ENCODE results near the gene CCDC78. TPM values are rescaled to one million over a fixed set of nuclear protein-coding genes. Genes with fewer than 3 reads are reported as not detected.
"Not testable (repeated sequence)": the region's sequence is repeated elsewhere in the genome, so short reads cannot be mapped to it uniquely, and the experiment has no call there.

The CCDC78 gene
- total RNA-seq, 1 donor from 2014 or later: 1.3 TPM

DNA sequence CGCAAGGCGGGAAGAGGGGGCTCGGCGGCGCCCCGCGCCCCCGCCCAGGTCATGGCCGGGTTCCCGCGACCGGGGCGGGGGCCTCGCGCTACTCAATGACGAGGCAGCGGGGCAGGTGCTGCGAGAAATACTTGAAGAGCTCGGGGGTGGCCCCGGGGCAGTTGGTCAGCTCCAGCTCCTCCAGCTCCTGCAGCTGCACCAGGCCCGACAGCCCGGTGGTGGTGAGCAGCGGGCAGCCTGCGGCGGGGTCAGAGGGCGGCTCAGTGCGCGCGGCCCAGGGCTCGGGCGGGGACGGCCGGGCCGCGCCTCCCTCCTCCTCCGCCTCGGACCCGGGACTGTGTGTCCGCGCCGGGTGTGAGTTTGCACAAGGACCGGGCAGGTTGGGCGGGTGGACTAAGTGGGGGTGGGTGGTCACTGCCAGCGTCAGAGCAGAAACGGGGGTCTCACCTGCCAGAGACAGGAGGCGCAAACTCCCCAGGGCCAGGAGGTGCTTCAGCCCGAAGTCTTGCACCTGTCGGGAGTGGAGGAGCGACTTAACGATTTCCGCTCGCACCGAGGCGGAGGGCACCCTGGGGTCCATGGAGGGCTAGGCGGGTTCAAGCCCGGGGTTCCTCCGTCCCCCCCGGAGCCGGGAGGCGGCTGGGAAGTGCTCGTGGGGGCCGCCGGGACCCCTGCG is 31.9 kb downstream of the CCDC78 start:
- DNase-seq (ENCODE audit: low read depth, low spot score): no peak

DNA sequence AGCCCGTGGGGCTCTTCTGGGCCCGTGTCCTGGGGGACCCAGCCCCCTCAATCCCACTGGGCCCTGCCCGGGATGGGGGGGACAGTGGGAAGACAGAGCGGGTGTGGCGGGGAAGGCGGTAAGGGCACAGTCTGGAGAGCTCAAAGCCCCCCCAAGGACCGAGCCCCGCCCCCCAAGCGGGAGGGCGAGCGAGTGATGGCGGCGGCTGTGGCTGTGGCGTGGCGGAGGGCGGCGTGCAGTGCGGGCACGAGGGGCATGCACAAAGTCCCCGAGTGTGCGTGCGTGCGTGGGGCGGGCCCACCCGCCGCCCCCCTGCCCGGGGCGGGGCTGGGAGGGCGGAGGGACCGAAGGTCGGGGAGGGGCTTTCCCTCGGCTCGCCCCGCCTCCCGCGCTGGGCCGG is 32.5 kb downstream of the CCDC78 start:
- no peak for DNase-seq (ENCODE audit: low read depth, low spot score)

DNA sequence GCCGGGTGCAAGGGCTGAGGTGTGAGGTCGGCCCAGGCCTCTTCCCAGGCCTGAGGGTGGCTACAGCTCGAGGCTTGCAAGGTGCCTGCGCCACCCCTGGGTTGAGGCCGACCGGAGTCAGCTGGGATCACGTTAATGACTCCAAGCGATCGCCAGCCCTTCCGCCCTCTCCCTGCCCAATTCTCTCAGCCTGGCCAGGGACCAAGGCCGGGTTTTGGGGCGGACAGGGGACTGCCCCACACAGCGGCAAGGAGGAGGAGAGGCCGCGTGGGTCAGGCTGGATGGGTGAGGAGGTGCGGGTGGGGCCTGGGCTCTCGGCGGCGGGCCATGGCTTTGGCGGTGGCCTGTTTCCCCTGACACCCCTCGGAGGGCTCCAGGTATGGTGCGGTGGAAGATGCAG is 32.9 kb downstream of the CCDC78 start:
- DNase-seq (ENCODE audit: low read depth, low spot score): no peak

DNA sequence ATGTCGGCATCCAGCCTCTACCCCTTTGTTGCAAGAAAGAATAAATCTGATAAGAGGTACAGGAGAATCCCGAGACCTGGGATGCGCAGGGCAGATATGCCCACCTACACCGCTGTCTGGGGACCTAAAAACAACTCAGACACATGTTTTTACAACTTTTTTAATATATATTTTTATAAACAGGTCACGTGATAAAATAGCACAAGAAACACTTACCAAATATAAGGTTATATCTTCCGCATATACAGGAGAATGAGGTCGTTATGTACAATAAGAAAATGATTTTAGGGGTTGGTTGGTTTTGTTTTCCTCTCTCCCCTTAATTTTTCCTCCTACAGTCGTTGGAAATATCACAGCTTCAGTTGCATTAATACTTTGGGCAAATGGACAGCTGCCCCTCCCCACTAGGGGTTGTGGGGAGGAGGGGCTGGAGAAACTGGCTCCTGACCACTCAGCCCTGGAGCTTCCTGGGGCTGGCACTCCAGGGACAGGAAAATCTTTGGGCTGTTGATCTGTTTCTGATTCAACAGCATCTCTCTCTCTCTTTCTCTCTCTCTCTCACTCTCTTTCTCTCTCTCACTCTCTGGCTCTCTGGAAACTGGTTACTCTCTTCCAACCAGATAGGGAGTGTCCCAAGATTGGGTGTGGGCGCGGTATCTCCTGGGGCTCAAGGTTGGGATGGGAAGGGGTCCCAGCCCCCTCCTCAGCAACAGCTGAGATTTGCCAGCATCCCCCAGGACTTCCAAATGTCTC is 33.7 kb downstream of the CCDC78 start:
- no peak for DNase-seq (ENCODE audit: low read depth, low spot score)

DNA sequence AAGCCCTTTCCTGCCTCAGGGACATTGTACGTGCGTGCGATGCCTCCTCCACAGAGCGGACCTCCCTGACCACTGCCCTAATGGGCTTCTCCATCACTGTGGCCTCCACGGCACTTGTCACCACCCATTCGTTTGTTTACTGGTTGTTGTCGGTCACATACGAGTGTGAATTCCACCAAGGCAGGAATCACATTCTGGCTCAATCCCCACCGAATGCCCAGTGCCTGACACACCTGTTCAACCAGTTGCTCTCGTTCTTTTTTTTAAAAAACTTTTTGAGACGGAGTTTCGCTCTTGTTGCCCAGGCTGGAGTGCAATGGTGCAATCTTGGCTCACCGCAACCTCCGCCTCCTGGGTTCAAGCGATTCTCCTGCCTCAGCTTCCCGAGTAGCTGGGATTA is 35.0 kb downstream of the CCDC78 start:
- not testable (repeated sequence) for DNase-seq (ENCODE audit: low read depth, low spot score)

DNA sequence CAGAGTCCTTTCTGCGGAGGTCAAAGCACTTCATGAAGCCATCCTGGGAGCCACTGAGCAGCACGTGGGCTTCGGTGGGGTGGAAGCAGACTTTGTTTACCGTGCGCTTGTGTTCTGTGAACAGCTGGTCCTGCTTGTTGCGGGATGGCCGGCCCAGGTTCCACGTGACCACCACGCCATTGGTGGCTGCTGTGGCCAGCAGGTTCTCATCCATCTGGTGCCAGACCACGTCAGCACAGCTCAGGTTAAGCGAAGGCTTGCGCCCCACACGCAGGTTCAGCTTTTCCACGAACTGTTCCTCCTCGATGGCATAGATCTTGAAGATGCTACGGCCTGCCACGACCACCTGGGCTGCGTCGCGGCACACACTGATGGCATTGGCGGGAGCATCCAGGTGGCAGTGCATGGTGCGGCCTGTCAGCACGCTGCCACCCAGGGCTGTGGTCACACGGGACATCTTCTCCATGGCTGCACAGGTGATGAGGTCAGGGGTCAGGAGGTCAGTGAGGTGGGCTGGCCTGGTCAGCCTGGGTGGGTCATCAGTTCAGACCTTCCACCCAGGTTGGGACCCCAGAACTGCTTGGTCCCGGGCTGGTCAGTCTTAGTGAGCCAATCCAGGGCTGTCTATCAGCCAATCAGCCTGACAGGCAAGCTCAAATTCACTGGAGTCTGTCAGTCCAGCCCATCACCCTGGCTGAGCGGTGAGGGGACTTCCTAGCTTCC is 36.9 kb downstream of the CCDC78 start:
- DNase-seq (ENCODE audit: low read depth, low spot score): no peak

DNA sequence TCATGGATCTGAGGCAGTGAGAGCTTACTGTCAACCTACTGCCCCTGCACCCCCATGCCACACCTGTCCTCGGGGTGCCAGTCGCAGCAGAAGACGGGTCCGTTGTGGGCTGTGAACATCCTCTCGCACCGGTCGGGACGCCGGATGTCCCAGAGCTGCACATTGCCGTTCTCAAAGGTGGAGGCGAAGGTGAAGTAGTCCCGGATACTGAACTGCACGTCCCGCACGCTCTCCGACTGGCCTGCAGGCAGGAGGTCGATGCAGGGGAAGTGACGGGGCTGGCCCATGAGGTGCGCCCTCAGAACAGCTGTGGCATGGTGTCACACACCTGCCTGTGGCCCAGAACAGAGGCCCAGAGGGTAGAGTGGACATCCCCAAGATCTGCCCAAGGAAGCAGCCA is 38.7 kb downstream of the CCDC78 start:
- no peak for DNase-seq (ENCODE audit: low read depth, low spot score)

DNA sequence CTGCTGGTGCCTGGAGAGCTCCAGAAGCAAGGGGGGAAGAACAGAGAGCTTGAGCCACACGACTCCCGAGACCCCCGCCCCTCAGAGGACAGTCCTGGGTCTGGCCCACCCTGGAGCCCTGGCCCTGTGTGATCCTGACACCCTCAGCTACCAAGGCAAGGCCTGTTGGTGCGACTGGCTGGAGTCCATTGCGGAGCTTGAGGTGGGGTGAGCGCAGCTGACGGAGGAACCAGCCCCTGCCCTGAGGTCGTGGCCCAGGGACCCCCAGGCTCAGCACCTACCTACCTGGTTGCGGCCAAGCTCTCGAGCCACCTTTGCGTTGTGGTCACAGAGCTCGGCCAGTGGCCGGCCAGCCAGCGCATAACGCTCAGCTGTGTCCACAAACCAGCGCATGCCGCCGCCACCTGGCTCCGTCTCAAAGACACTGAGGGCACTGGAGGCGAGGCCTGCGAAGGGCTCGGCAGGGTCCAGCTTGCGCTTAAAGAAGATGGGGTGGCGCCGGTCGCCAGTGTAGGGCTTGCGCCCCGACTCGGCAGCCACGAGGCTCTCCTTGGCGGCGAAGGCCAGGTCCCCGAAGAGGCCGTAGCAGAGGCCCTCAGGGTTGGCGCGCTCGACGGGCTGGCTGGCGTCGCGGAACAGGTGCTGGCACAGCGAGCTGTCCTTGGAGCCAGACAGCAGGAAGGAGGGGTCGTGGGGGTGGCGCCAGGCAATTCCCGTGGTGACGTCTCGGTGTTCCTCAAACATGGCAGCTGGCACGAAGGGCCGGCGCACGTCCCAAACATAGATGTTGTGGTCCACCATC is 39.6 kb downstream of the CCDC78 start:
- no peak for DNase-seq (ENCODE audit: low read depth, low spot score)

DNA sequence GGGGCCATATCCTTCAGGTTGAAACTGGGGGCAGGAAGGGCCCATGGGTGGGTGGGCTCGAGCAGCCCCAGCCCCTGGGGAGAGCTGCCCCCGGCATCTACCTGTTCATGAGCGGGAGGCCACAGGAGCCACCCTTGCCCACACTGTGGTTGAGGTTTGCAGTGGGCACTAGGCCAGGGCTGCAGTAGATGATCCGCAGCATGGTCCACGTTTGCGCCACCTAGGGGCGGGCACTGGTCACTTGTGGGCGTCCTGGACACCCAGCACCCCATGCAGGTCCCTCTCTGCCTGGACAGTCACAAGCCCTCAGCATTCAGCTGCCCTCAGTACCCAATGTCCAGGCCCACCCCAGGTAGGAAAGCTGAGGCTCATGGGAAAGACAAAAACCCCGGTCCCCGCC is 40.3 kb downstream of the CCDC78 start:
- DNase-seq (ENCODE audit: low read depth, low spot score): no peak

DNA sequence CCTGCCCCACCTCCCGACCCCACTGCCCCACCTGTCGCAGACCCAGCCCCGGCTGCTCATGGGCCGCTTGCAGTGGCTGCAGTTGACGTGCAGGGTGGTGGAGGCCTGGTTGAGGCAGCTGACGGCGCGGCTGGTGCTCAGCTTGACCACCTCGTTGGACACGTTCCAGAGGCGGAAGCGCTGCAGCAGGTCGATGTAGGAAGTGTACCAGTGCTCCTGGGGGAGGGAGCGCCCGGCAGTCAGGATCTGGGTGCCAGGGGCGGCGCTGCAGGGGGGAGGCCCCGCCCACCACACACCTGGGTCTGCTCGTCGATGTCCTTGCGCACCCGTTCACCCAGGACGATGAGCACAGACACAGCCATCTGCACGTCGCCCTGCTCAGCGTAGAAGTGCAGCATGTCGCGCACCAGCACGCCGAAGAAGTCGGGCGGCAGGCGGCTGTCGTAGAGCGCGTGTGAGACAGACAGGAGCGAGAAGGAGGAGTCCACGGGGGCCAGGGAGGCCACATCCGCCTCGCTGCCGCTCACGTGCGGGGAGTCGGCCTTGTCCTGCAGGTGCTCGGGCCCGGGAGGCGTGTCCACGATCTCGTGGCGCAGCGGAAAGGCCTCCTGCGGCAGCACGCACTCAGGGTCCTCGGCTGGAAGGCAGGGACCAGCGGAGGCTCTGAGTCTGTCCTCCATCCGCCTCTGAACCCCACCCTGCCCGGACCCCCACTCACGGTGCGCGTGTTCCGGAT is 41.1 kb downstream of the CCDC78 start:
- DNase-seq (ENCODE audit: low read depth, low spot score): no peak

DNA sequence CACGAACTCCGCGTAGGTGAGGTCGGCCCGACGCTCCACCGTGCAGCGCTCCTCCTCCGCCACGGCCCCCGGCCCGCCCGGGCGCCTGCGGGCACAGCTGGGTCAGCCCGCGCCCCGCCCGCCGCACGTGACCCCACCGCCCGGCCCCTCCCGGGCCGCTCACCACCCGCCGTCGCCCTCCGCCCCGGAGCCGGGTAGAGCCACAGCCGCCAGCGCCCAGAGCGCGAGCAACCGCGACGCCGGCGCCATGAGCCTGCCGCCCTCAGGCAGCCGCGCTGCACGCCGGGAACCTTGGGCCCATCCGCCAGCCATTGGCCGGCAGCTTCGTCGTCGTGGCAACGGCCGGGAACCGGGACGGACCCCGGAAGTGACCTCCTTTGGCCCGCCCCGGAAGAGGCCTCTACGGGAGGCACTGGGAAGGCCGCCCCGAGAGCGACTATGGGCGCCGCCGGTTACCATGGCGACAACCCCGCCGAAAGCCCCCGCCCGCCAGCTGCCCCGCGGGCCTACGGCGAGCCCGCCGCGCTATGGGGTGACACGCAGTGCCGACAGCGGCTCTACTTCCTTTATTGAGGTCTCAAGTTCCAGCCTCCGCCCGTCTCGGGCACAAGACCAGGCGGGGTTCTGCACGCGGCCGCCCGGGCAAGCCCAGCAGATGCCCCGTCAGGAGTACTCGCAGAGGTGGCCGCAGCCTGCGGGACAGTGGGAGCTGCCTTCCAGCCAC is 42.0 kb downstream of the CCDC78 start, which contains the start of gene JMJD8:
Gene JMJD8 (minus strand): TSS at position 264 of the 724 bp plus-strand sequence. CDS start 15 bp downstream, at position 249.
- DNase-seq (ENCODE audit: low read depth, low spot score): peak; percentile 66

DNA sequence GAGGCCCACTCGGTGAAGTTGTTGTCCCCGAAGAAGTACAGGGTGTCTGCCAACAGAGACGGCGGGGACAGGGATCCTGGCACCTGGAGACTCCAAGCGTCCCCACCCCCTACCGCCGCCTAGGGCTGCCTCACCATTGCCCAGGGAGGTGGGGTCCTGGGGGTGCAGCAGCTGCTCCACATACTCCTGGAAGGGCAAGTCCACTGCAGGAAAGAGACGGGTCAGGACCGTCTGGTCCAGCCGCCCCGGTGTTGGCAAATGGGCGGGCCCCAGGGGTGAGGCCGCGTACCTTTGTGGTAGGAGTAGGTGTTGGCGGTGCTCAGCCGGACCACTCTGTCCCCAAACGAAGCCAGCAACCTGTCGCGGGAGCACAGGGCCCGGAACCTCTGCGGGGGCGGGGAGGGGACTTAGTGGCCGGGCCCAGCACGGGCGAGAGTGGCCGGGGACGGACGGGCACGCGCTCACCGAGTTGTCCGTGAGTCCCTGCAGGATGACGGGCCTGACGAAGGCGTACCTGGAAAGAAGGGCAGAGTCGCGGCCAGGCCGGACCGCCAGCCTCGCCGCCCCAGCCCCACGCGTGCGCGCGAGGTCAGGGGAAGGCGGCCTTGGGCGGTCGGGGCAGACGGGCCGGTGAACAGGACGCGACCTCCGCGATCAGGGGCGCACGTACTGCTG is 42.7 kb downstream of the CCDC78 start:
- DNase-seq (ENCODE audit: low read depth, low spot score): no peak

DNA sequence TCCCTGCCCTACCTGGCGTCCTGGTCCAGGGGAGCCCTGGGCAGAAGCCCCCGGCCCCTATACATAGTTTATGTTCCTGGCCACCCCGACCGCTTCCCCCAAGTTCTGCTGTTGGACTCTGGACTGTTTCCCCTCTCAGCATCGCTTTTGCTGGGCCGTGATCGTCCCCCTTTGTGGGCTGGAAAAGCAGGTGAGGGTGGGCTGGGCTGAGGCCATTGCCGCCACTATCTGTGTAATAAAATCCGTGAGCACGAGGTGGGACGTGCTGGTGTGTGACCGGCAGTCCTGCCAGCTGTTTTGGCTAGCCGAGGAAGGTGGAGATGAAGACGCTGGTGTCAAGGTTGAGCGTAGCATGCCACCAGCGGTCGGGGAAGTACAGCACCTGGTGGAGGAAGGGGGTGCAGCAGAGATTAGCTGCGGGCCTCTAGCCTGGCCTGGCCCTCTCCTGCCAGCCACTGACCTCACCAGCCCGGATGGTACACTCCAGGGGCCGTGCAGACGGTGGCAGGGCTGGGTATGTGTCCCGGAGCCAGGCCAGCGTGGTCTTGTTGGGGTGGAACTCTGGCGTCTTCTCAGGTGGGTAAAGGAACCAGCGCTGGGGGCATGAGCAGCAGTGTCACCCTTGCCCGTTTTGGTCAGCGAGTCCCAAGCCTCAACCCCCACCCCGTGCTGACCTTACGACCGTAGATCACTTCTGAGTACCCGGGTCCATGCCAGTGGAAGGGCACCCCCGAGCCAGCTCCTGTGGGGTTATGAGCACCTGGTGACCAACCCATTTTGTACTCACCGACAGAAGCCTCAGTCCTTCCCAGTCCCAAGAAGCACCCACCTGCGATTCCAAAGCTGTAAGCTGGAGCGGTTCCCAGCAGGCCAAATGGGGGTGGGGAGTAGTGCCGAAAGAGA is 43.5 kb downstream of the CCDC78 start:
- no peak for DNase-seq (ENCODE audit: low read depth, low spot score)

DNA sequence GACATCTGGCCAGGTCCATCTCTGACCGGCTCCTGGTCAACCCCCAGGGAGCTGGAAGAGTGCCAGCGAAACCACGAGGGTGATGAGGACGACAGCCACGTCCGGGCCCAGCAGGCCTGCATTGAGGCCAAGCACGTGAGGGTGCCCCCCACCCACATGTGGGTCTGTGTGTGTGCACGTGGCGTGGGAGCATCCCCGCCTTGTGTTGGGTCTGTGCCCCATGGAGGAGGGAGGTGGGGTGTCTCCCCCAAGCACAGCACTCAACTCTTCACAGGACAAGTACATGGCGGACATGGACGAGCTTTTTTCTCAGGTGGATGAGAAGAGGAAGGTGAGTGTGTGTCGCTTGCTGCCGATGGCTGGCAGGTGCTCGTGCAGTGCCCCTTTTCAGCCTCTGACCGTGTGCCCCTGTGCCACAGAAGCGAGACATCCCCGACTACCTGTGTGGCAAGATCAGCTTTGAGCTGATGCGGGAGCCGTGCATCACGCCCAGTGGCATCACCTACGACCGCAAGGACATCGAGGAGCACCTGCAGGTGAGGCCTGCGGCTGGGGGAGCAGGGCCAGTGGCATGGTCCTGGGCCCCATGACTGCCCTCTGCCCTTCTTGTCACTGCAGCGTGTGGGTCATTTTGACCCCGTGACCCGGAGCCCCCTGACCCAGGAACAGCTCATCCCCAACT is 44.4 kb downstream of the CCDC78 start:
- no peak for DNase-seq (ENCODE audit: low read depth, low spot score)

DNA sequence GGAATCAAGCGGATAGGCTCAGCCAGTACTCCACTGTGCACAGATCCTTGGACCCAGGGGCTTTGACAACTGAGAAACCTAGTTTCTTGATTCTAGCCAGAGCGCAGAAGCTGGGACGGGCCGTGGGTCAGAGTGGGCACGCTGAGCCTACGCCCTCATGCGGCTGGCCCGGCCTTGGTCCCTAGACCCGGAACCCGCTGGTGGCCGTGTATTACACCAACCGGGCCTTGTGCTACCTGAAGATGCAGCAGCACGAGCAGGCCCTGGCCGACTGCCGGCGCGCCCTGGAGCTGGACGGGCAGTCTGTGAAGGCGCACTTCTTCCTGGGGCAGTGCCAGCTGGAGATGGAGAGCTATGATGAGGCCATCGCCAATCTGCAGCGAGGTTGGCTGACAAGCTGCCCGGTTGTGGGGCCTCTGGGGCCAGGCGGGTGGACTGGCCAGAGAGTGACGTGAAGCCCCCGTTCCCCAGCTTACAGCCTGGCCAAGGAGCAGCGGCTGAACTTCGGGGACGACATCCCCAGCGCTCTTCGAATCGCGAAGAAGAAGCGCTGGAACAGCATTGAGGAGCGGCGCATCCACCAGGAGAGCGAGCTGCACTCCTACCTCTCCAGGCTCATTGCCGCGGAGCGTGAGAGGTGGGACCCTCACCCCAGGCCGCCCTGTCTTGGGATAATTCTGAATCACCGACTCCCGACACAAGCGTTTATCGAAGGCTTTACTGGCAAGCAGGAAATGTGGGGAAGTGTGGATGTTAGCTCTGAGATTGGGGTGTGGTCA is 45.1 kb downstream of the CCDC78 start:
- DNase-seq (ENCODE audit: low read depth, low spot score): no peak

DNA sequence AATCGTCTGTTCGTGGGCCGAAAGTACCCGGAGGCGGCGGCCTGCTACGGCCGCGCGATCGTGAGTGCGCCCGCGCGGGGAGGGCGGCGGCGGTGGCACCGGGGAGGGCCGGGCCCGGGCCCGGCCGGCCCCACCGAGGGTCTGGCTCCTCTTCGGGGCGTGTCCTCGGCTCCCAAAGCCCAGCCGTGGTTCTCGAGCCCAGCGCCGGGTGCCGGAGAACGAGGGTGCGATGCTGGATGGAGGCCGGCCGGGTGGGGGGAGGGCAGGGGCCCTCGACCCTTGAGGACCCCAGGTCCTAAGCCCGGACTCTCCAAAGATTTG is 45.7 kb downstream of the CCDC78 start:
- DNase-seq (ENCODE audit: low read depth, low spot score): no peak

Measured in pulmonary artery endothelial cell (primary cell).